NCI-H1930 (cell line): ENCODE data around the gene KCNQ1.
"Not testable (repeated sequence)": the region's sequence is repeated elsewhere in the genome, so short reads cannot be mapped to it uniquely, and the experiment has no call there.

ENCODE experiments used
- DNase-seq, 2 experiments: peaks; one replicate each; lab custom pipeline; 2025; lab: John Stamatoyannopoulos, UW

KCNQ1 gene

DNA sequence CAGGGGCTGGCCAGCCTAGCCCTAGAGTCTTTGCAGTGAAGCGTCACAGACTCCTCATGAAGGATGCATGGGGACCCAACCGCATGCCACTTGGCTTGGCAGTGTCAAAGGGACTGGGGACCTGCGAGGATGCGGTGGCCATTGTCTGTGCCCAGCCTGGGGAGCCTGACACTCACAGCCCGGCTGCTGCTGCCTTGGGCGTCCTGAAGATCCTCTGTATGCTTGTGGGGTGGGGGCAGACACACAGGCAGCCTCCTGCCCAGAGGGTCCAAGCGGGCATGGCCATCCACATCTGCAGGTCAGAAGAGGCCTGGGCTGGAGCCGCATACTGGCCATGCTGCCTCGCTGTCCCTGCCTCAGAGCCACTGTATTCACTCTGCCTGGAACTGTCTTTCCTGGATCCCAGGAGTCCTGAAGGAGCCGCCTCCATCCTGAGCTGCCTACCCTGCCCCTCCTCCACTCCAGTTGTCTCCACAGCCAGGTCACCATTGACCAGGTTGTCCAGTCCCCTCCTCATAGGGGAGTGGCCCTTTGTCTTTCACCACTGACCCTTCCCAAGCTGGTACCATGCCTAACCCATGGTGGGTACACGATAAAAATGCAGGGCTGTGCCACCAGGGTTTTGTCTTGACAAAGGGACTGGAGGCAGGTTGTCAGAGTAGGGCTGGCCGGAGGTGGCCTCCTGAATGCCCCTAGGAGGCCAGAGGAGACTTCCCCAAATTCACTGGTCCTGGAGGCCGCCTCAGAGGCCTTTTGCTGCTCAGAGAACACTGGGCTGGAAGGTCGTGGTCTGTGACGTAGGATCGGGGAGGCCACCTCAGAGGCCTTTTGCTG, 148.0 kb downstream of the KCNQ1 start:
- DNase-seq = no peak

GRCh38 chr11:2593393-2593950, 148.7 kb downstream of the KCNQ1 start:
- DNase-seq = no peak

DNA sequence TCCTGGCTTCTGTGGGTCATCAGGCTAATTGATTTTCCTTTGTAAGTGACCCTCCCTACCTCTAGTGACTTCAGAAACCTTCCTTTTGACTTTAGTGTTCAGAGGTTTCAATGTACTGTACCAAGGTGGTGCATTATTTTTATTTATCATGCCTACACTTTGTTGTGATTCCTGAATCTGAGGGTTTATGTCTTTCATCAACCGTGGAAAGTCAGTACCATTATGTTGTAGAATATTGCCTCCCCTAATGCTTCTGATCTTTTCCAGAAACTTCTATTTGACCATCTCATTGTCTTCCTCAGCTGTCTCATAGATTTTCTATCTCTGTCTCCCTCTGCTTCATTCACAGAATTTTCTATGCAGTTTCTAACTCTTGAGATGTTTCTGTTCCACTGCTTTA, 149.5 kb downstream of the KCNQ1 start:
- no peak for DNase-seq

GRCh38 chr11:2595204-2595603, 150.4 kb downstream of the KCNQ1 start:
- DNase-seq = no peak

GRCh38 chr11:2599561-2600189, 154.9 kb downstream of the KCNQ1 start:
- no peak for DNase-seq

GRCh38 chr11:2609345-2609744, 164.5 kb downstream of the KCNQ1 start:
- DNase-seq = no peak

DNA sequence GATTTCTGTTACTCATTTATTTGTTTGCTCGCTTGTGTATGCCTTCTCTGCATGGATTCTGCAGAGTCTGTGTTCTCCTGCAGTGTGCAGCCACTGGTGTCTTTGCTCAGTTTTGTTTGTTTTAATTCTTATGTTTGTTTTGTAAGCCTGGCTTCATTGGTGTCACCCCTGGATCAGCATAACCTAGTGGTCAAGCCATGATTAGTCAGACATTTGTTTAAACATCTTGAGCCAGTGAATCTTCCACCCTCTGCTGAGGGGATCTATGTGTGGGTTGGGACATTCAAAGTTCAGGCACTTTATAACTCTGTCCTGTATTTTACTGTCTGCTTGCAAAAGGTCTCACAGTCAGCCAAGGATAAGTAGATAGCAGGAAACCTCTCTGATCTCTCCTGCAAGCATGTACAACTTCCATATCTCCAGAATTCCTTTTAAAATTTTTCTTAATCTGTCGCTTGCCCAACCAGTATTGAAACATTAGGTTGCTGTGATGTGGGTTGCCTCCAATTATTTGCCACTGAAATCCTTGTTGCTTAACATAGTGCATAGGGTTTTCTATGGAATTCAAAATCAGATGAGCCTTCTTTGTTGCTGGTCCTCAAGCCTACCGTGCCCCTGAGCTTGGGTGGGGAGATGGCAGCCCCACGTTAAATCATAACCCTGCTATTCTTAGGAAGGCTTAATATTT, 168.2 kb downstream of the KCNQ1 start:
- no peak for DNase-seq

GRCh38 chr11:2621894-2622293, 177.1 kb downstream of the KCNQ1 start:
- DNase-seq = no peak

GRCh38 chr11:2625183-2625582, 180.4 kb downstream of the KCNQ1 start:
- no peak for DNase-seq

DNA sequence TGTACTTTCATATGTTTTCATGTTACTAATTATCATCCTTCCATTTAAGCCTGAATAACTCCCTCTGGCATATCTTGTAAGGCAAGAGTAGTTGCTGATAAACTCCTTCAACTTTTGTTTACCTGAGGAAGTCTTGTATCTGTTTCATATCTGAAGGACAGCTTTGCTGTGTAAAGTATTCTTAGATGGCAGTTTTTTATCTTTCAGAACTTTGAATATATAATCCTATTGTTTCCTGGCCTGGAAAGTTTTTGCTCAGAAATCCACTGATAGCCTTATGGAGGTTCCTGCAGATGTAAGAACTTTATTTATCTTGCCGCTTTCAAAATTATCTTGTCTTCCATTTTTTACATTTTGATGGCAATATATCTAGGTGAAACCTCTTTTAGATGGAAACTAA, 185.9 kb downstream of the KCNQ1 start:
- no peak for DNase-seq

- no peak for DNase-seq
Measured at GRCh38 chr11:2631161-2631560, 186.4 kb downstream of the KCNQ1 start.

DNA sequence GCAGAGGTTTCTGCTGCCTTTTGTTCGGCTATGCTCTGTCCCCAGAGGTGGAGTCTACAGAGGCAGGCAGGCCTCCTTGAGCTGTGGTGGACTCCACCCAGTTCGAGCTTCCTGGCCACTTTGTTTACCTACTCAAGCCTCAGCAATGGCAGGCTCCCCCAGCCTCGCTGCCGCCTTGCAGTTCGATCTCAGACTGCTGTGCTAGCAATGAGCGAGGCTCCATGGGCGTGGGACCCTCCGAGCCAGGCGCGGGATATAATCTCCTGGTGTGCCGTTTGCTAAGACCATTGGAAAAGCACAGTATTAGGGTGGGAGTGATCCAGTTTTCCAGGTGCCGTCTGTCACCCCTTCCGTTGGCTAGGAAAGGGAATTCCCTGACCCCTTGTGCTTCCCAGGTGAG, 195.0 kb downstream of the KCNQ1 start:
- not testable (repeated sequence) for DNase-seq

DNA sequence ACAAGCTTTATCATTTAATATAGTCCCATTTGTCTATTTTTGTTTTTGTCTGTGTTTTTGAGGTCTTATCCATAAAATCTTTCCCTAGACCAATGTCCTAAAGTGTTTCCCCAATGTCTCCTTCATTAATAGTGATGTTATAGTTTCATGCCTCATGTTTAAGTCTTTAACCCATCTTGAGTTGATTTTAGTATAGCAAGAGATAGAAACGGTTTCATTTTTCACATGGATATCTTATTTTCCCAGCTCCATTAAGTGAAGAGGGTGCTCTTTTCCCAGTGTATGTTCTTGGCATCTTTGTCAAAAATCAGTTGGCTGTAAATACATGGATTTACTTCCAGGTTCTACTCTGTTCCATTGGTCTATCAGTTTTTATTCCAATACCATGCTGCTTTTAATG, 196.8 kb downstream of the KCNQ1 start:
- DNase-seq = no peak

GRCh38 chr11:2643746-2644145, 198.9 kb downstream of the KCNQ1 start:
- DNase-seq = no peak

GRCh38 chr11:2644844-2645778, 200.3 kb downstream of the KCNQ1 start:
- no peak for DNase-seq

GRCh38 chr11:2645779-2646118, 200.9 kb downstream of the KCNQ1 start:
- no peak for DNase-seq

DNA sequence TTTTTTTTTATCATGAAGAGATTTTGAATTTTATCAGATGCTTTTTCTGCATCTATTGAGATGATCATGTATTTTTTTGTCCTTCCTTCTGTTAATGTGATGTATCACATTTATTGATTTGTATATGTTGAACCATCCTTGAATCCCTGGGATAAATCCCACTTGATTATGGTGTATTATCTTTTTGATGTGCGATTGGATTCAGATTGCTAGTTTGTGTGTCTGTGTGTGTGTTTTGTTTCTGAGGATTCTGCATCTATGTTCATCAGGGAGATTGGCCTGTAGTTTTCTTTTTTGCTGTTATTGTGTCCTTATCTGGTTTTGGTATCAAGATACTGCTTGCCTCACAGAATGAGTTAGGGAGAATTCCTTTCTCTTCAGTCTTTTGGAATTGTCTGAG, 202.4 kb downstream of the KCNQ1 start:
- DNase-seq = no peak

GRCh38 chr11:2647953-2648352, 203.1 kb downstream of the KCNQ1 start:
- DNase-seq = no peak

GRCh38 chr11:2649400-2649799, 204.6 kb downstream of the KCNQ1 start:
- DNase-seq = no peak

- DNase-seq = no peak
Measured at GRCh38 chr11:2649848-2650247, 205.0 kb downstream of the KCNQ1 start.

DNA sequence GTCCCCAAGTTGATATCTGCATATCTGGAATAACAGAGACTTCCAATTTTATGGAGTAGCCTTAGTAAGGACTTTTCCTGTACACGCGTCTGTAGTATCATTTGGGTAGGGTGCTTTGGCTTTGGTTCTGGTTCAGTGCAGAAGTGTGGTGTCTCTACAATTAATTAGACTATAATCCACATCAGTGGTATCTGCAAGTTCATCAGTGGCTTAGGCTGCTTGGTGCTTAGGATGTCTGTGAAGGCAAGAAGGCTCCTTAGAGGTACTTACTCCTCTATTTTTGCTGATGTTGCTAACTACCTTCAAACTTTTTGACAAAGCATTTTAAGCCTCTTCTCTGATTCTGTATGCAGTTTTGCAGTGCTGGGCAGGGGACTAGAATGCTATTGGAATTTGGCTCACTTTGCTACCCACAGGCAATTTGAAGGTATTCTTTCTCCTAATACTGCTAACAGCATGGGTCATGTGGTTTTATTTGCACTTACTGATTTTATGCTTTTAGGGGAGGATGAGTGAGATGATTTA, 205.6 kb downstream of the KCNQ1 start:
- DNase-seq = no peak
